OCI-LY1 (cell line): ENCODE data around the gene SELENOI.

Source experiments
- EZH2 ChIP-seq: fragments of 200-600 bp; sonication (generic), shearing (Covaris generic); IDR thresholded peaks from 2 replicates; pipeline ENCODE4 v1.8.0; 2017; ENCODE audit warnings: borderline replicate concordance, mixed run types, mild to moderate bottlenecking, antibody characterized with exemption, low read length, moderate library complexity, mixed read lengths
- TF ChIP-seq, protein P1 (sequence below): fragments of 200-600 bp; sonication (generic), shearing (Covaris generic); IDR thresholded peaks from 2 replicates; pipeline ENCODE4 v1.5.1; 2017; ENCODE audit warnings: mild to moderate bottlenecking, antibody characterized with exemption, low read length, moderate library complexity, mixed read lengths

DNA sequence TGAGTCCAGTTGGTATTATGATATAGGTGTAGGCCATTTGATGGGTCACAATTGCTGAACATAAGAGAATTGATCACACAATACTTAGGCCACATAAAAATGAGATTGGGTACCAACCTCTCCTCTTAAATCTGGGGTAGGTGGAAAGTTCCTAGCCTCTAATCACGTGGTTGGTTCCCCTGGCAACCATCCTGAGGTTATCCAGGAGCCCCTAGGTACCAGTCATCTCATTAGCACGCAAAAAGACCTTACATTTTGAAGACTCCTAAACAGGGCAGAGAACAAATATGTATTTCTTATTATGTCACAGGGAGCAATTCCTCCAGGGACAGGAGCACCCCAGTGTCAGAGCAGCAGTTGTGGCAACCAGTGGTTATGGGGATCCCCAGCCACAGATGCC, 12.7 kb upstream of the SELENOI start:
- no peak for TF ChIP-seq EZH2
- TF ChIP-seq, protein P1, sequence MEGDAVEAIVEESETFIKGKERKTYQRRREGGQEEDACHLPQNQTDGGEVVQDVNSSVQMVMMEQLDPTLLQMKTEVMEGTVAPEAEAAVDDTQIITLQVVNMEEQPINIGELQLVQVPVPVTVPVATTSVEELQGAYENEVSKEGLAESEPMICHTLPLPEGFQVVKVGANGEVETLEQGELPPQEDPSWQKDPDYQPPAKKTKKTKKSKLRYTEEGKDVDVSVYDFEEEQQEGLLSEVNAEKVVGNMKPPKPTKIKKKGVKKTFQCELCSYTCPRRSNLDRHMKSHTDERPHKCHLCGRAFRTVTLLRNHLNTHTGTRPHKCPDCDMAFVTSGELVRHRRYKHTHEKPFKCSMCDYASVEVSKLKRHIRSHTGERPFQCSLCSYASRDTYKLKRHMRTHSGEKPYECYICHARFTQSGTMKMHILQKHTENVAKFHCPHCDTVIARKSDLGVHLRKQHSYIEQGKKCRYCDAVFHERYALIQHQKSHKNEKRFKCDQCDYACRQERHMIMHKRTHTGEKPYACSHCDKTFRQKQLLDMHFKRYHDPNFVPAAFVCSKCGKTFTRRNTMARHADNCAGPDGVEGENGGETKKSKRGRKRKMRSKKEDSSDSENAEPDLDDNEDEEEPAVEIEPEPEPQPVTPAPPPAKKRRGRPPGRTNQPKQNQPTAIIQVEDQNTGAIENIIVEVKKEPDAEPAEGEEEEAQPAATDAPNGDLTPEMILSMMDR, result no peak
